ENCODE results near the gene USO1. TPM values are rescaled to one million over a fixed set of nuclear protein-coding genes. Genes with fewer than 3 reads are reported as not detected.

USO1 gene
- total RNA-seq, 4 donors from 2014 or later, result 61.0 to 103 (median 74.4) TPM

- H3K4me3 ChIP-seq, result no peak overlapping the region
- no peaks in the 10 kb centered on the region for H3K36me3 ChIP-seq
- no peak for DNase-seq (ENCODE audit: extremely low spot score)
- no peak overlapping the region for H3K27ac ChIP-seq (replicated peaks in 1 of 4)
- intact Hi-C loops (cut with DNase I), result no loop called here
- TF ChIP-seq POLR2AphosphoS5 (IDR thresholded peaks at IDR 0.05) (no peak), CTCF (IDR thresholded peaks at IDR 0.05) (no peak), POLR2A (IDR thresholded peaks at IDR 0.05; ENCODE audit: low read depth) (no peak), EP300 (IDR thresholded peaks at IDR 0.05) (no peak)
- no peaks in the 10 kb centered on the region for H3K27me3 ChIP-seq
- WGBS, result 86% methylated on average over 5 of the region's 5 CpGs
- H3K4me1 ChIP-seq, result no peaks in the 10 kb centered on the region
- H3K9me3 ChIP-seq, result no peaks in the 10 kb centered on the region
Observed at GRCh38 chr4:75821966-75822365, 97.6 kb downstream of the USO1 start.

DNA sequence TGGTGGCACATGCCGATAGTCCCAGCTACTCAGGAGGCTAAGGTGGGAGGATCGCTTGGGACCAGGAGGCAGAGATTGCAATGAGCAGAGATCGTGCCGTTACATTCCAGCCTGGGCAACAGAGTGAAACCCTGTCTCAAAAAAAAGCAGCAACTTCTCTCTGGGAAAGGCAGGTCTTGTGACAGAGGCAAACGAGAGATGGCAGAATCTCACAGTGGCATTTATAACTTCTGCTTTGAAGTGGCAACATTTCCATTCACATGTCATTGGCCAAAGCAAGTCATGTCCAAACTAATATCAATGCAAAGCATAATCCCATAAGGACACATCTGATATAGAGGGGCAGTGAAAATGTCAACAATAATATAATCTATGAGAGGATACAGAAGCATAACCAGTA, 98.0 kb downstream of the USO1 start:
- no peaks in the 10 kb centered on the region for H3K27me3 ChIP-seq
- intact Hi-C loops (cut with DNase I), result no loop called here
- no peak for DNase-seq (ENCODE audit: extremely low spot score)
- WGBS, result 85% methylated on average over 5 of the region's 5 CpGs
- H3K36me3 ChIP-seq, result no peaks in the 10 kb centered on the region
- H3K4me3 ChIP-seq, result no peak overlapping the region
- H3K4me1 ChIP-seq, result no peaks in the 10 kb centered on the region
- TF ChIP-seq POLR2AphosphoS5 (IDR thresholded peaks at IDR 0.05) (no peak), POLR2A (IDR thresholded peaks at IDR 0.05; ENCODE audit: low read depth) (no peak), EP300 (IDR thresholded peaks at IDR 0.05) (no peak), CTCF (IDR thresholded peaks at IDR 0.05) (no peak)
- no peak overlapping the region for H3K27ac ChIP-seq (replicated peaks in 1 of 4)
- H3K9me3 ChIP-seq, result no peaks in the 10 kb centered on the region

DNA sequence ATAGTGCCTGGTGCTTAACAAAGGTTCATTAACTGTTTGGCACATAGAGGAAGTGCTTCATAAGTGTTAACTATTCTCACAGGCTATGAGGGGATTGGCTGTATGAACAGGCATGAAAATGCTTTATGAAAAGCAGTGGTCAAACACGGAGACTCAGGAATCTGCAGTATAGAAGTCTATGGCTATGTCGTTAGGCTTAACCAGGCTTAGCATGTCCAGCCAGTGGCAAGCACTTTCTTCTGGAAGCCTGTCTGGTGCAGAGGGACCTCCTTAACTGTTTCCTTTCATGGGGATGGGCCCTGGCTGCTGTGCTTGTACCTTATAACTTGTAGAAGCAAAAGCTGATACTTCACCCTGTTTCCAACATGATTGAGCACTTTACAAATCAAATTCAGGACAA, 99.4 kb downstream of the USO1 start:
- no peak overlapping the region for H3K4me3 ChIP-seq
- H3K9me3 ChIP-seq, result no peaks in the 10 kb centered on the region
- 50% methylated on average over 2 of the region's 2 CpGs for WGBS
- H3K4me1 ChIP-seq, result no peaks in the 10 kb centered on the region
- H3K27me3 ChIP-seq, result no peaks in the 10 kb centered on the region
- TF ChIP-seq EP300 (IDR thresholded peaks at IDR 0.05) (no peak), POLR2AphosphoS5 (IDR thresholded peaks at IDR 0.05) (no peak), POLR2A (IDR thresholded peaks at IDR 0.05; ENCODE audit: low read depth) (no peak), CTCF (IDR thresholded peaks at IDR 0.05) (no peak)
- no peaks in the 10 kb centered on the region for H3K36me3 ChIP-seq
- intact Hi-C loops (cut with DNase I), result no loop called here
- DNase-seq (ENCODE audit: extremely low spot score), result no peak
- H3K27ac ChIP-seq (replicated peaks in 1 of 4), result no peak overlapping the region

- H3K4me1 ChIP-seq, result no peaks in the 10 kb centered on the region
- WGBS, result 96% methylated on average over 1 of the region's 1 CpG
- no peaks in the 10 kb centered on the region for H3K27me3 ChIP-seq
- intact Hi-C loops (cut with DNase I), result no loop called here
- no peak overlapping the region for H3K4me3 ChIP-seq
- no peaks in the 10 kb centered on the region for H3K36me3 ChIP-seq
- H3K27ac ChIP-seq (replicated peaks in 1 of 4), result no peak overlapping the region
- TF ChIP-seq POLR2A (IDR thresholded peaks at IDR 0.05; ENCODE audit: low read depth) (no peak), CTCF (IDR thresholded peaks at IDR 0.05) (no peak), POLR2AphosphoS5 (IDR thresholded peaks at IDR 0.05) (no peak), EP300 (IDR thresholded peaks at IDR 0.05) (no peak)
- no peaks in the 10 kb centered on the region for H3K9me3 ChIP-seq
- no peak for DNase-seq (ENCODE audit: extremely low spot score)
Observed at GRCh38 chr4:75830906-75831305, 106.5 kb downstream of the USO1 start.

DNA sequence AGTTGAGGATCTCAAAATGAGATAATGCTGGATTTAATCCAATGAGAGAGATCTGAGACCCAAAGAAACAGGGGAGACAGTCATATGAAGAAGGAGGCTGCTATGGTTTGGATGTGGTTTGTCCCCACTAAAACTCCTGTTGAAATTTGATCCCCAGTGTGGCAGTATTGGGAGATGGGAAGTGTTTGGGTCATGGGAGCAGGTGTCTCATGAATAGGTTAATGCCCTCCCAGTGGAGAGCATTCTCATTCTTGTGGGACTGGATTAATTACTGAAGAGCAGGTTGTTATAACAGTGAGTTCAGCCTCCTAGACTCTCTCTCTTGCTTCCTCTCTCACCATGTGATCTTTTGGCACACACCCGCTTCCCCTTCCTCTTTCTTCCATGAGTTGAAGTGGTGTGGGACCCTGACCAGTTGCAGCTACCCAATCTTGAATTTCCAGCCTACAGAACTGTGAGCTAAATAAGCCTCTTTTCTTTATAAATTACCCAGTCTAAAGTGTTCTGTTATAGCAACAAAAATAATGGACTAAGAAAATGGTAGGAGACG, 107.6 kb downstream of the USO1 start:
- 88% methylated on average over 2 of the region's 2 CpGs for WGBS
- Histone ChIP-seq H3K36me3 (no peaks in the 10 kb centered on the region), H3K4me3 (no peak overlapping the region), H3K9me3 (no peaks in the 10 kb centered on the region), H3K4me1 (no peaks in the 10 kb centered on the region), H3K27ac (replicated peaks in 1 of 4) (no peak overlapping the region), H3K27me3 (no peaks in the 10 kb centered on the region)
- intact Hi-C loops (cut with DNase I), result no loop called here
- TF ChIP-seq POLR2A (IDR thresholded peaks at IDR 0.05; ENCODE audit: low read depth) (no peak), POLR2AphosphoS5 (IDR thresholded peaks at IDR 0.05) (no peak), CTCF (IDR thresholded peaks at IDR 0.05) (no peak), EP300 (IDR thresholded peaks at IDR 0.05) (no peak)
- DNase-seq (ENCODE audit: extremely low spot score), result no peak
